Measurements from ENCODE around the gene ANAPC16. TPM values are rescaled to one million over a fixed set of nuclear protein-coding genes. Genes with fewer than 3 reads are reported as not detected.

The ANAPC16 gene
- total and polyA plus RNA-seq, 2 donors (not counting 1 experiment from before 2014, with no cell fraction given): 104 to 132 TPM

DNA sequence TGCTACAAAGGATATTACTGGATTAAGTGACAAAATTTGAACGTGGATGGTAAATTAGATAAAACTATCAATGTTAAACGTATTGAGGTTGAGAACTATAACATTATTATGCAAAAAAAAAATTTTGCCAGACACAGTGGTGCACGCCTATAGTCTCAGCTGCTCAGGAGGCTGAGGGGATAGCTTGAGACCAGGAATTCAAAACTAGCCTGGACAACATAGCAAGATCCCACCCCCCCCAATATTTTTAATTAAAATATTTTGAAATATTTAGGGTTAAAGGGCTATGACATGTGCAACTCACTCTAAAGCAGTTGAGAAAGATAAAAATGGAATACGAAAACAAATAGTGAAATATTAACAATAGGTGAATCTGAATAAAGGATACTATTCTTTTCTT, 45.1 kb upstream of the ANAPC16 start:
- H3K9me3 ChIP-seq (ENCODE audit: control extremely low read depth in 1 of 3, control insufficient read depth in 2 of 3, insufficient read depth in 1 of 3, low read length in 2 of 3): no peaks in the 10 kb centered on the region
- TF ChIP-seq EZH2 (IDR thresholded peaks at IDR 0.05; ENCODE audit: borderline replicate concordance, insufficient read depth, low read depth, low read length, poor library complexity, severe bottlenecking): no peak
- TF ChIP-seq, protein P1, sequence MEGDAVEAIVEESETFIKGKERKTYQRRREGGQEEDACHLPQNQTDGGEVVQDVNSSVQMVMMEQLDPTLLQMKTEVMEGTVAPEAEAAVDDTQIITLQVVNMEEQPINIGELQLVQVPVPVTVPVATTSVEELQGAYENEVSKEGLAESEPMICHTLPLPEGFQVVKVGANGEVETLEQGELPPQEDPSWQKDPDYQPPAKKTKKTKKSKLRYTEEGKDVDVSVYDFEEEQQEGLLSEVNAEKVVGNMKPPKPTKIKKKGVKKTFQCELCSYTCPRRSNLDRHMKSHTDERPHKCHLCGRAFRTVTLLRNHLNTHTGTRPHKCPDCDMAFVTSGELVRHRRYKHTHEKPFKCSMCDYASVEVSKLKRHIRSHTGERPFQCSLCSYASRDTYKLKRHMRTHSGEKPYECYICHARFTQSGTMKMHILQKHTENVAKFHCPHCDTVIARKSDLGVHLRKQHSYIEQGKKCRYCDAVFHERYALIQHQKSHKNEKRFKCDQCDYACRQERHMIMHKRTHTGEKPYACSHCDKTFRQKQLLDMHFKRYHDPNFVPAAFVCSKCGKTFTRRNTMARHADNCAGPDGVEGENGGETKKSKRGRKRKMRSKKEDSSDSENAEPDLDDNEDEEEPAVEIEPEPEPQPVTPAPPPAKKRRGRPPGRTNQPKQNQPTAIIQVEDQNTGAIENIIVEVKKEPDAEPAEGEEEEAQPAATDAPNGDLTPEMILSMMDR (IDR thresholded peaks at IDR 0.05): no peak
- H3K27me3 Mint-ChIP-seq: no peaks in the 10 kb centered on the region
- no peaks in the 10 kb centered on the region for H3K27me3 ChIP-seq (replicated peaks in 1 of 4; ENCODE audit: control extremely low read depth in 1 of 4, control insufficient read depth in 3 of 4, insufficient read depth in 4 of 4, low read length in 3 of 4)
- H3K4me1 Mint-ChIP-seq: peaks cover 14% of the 10 kb centered on the region
- ATAC-seq (ENCODE audit: low read depth): no peak
- no peak overlapping the region for H3K4me2 ChIP-seq (replicated peaks; ENCODE audit: low read depth, low read length, poor library complexity, severe bottlenecking)
- H3K27ac ChIP-seq (ENCODE audit: low read length in 2 of 2): no peak overlapping the region
- WGBS (ENCODE audit: insufficient coverage): no CpG with 5 or more reads among the region's 4 CpGs
- no peaks in the 10 kb centered on the region for H4K20me1 ChIP-seq (ENCODE audit: control insufficient read depth, insufficient read depth, low read length, poor library complexity, severe bottlenecking)
- H3K36me3 ChIP-seq (replicated peaks in 1 of 2; ENCODE audit: control extremely low read depth in 1 of 2, control insufficient read depth in 1 of 2, extremely low read depth in 1 of 2, insufficient read depth in 2 of 2, low read length in 1 of 2): peaks cover 0 to 14% of the 10 kb centered on the region in 2 experiments
- H3K27ac Mint-ChIP-seq: no peak overlapping the region
- no peak for DNase-seq
- CTCF ChIA-PET: no interaction called here
- H2AFZ ChIP-seq (ENCODE audit: insufficient read depth, low read depth, low read length, poor library complexity, severe bottlenecking): no peak overlapping the region
- no peak overlapping the region for H3K4me3 ChIP-seq (ENCODE audit: control extremely low read depth in 1 of 5, extremely low read depth in 1 of 5, insufficient read depth in 1 of 5, low read depth in 2 of 5, low read length in 4 of 5)
- H3K4me1 ChIP-seq (ENCODE audit: control insufficient read depth in 2 of 2, insufficient read depth in 2 of 2, low read length in 2 of 2): peaks cover 12% of the 10 kb centered on the region in 2 donors
- H3K4me3 Mint-ChIP-seq: no peak overlapping the region
- no peaks in the 10 kb centered on the region for H3K9me3 Mint-ChIP-seq (ENCODE audit: insufficient read depth)
- no peak overlapping the region for H3K9ac ChIP-seq (ENCODE audit: low read length)
- peaks cover 10% of the 10 kb centered on the region for H3K79me2 ChIP-seq (ENCODE audit: control insufficient read depth, insufficient read depth, low read length)
- POLR2A ChIA-PET: no interaction called here
- intact Hi-C loops (cut with micrococcal nuclease): no loop called here

DNA sequence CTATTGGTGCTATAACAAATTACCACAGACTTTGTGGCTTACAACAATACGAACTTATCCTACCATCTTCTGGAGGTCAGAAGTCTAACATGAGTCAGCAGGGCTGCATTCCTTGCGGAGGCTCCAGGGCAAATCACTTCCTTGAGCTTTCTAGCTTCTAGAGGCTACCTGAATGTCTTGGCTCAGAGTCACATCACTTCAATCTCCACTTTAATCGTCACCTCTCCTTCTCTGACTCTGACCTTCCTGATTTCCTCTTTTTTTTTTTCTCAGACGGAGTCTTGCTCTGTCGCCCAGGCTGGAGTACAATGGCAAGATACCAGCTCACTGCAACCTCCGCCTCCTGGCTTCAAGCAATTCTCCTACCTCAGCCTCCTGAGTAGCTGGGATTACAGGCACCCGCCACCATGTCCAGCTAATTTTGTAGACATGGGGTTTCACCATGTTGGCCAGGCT, 44.6 kb upstream of the ANAPC16 start:
- Histone ChIP-seq H3K36me3 (replicated peaks in 1 of 2; ENCODE audit: control extremely low read depth in 1 of 2, control insufficient read depth in 1 of 2, extremely low read depth in 1 of 2, insufficient read depth in 2 of 2, low read length in 1 of 2) (peaks cover 0 to 14% of the 10 kb centered on the region in 2 experiments), H3K4me2 (replicated peaks; ENCODE audit: low read depth, low read length, poor library complexity, severe bottlenecking) (no peak overlapping the region), H2AFZ (ENCODE audit: insufficient read depth, low read depth, low read length, poor library complexity, severe bottlenecking) (no peak overlapping the region), H3K27me3 (replicated peaks in 1 of 4; ENCODE audit: control extremely low read depth in 1 of 4, control insufficient read depth in 3 of 4, insufficient read depth in 4 of 4, low read length in 3 of 4) (no peaks in the 10 kb centered on the region), H3K27ac (ENCODE audit: low read length in 2 of 2) (no peak overlapping the region), H4K20me1 (ENCODE audit: control insufficient read depth, insufficient read depth, low read length, poor library complexity, severe bottlenecking) (no peaks in the 10 kb centered on the region), H3K4me1 (ENCODE audit: control insufficient read depth in 2 of 2, insufficient read depth in 2 of 2, low read length in 2 of 2) (peaks cover 12% of the 10 kb centered on the region in 2 donors), H3K4me3 (ENCODE audit: control extremely low read depth in 1 of 5, extremely low read depth in 1 of 5, insufficient read depth in 1 of 5, low read depth in 2 of 5, low read length in 4 of 5) (no peak overlapping the region), H3K9ac (ENCODE audit: low read length) (no peak overlapping the region), H3K79me2 (ENCODE audit: control insufficient read depth, insufficient read depth, low read length) (peaks cover 10% of the 10 kb centered on the region), H3K9me3 (ENCODE audit: control extremely low read depth in 1 of 3, control insufficient read depth in 2 of 3, insufficient read depth in 1 of 3, low read length in 2 of 3) (no peaks in the 10 kb centered on the region)
- intact Hi-C loops (cut with micrococcal nuclease): no loop called here
- ChIA-PET POLR2A (no interaction called here), CTCF (no interaction called here)
- no peak overlapping the region for H3K4me3 Mint-ChIP-seq
- TF ChIP-seq, protein P1 (IDR thresholded peaks at IDR 0.05): no peak
- TF ChIP-seq EZH2 (IDR thresholded peaks at IDR 0.05; ENCODE audit: borderline replicate concordance, insufficient read depth, low read depth, low read length, poor library complexity, severe bottlenecking): no peak
- no peak for ATAC-seq (ENCODE audit: low read depth)
- WGBS (ENCODE audit: insufficient coverage): 85% methylated on average over 7 of the region's 7 CpGs
- DNase-seq: no peak
- H3K4me1 Mint-ChIP-seq: peaks cover 14% of the 10 kb centered on the region
- H3K9me3 Mint-ChIP-seq (ENCODE audit: insufficient read depth): no peaks in the 10 kb centered on the region
- no peak overlapping the region for H3K27ac Mint-ChIP-seq
- H3K27me3 Mint-ChIP-seq: no peaks in the 10 kb centered on the region

Data from B cell (primary cell).